A549 treated with DMSO at 1 μM for 4 hours (cell line): ENCODE results near the gene TMEM204. TPM values are rescaled to one million over a fixed set of nuclear protein-coding genes. Genes with fewer than 3 reads are reported as not detected.

ENCODE experiments used
- total RNA-seq: library from RNA; stranded (reverse); fragments of 200-300 nt; extraction: Qiagen RNA extraction; gene quantifications from 5 replicates; pipeline ENCODE4 v1.2.3, GENCODE V29; 2022; ENCODE audit warnings: low read depth

Gene TMEM204
- total RNA-seq = not detected in 5 replicates

DNA sequence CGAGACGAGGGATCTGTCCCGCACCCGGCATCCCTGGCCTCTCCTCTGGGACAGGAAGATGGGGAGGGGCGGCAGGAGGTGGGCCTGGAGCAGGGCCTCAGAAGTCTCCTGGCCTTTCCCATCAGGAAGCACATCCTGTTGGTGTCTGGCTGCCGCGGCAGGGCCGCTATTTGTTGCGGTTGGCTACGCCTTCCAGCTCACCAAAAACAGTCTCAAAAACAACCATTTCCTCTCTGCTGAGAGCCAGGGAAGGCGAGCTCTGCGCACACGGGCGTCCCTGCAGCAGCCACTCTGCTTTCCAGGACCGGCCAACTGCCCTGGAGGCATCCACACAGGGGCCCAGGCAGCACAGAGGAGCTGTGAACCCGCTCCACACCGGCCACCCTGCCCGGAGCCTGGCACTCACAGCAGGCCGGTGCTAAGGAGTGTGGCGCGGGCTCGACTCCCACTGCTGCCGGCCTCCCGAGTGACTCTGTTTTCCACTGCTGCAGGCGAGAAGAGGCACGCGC is at the start of gene TMEM204:
TMEM204 (plus strand) TSS at position 224 of the 509 bp plus-strand sequence. CDS start 610 bp downstream, outside the sequence.

DNA sequence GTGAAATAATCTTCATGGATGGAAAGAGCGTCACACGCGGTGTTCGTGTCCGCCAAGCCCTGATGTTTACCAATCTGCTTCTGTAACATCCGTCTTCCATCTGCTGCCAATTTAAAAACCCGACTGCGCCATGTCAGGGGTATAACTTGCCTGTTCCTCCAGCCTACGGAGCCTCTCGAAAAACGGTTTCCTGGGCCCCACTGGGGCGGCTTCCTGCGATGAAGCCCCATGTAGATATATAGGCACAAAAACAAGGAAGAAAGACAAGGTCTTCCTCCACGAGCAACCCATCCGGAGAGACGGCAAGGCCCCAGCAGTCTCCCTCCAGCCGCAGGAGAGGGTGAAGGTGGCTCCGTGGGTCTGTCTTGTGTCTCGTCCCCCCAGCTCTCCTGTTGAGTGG is 44.8 kb upstream of the TMEM204 start, which contains the start of gene PTX4:
PTX4 (minus strand) TSS at position 326 of the 400 bp plus-strand sequence; CDS start at position 291, 35 bp downstream.

DNA sequence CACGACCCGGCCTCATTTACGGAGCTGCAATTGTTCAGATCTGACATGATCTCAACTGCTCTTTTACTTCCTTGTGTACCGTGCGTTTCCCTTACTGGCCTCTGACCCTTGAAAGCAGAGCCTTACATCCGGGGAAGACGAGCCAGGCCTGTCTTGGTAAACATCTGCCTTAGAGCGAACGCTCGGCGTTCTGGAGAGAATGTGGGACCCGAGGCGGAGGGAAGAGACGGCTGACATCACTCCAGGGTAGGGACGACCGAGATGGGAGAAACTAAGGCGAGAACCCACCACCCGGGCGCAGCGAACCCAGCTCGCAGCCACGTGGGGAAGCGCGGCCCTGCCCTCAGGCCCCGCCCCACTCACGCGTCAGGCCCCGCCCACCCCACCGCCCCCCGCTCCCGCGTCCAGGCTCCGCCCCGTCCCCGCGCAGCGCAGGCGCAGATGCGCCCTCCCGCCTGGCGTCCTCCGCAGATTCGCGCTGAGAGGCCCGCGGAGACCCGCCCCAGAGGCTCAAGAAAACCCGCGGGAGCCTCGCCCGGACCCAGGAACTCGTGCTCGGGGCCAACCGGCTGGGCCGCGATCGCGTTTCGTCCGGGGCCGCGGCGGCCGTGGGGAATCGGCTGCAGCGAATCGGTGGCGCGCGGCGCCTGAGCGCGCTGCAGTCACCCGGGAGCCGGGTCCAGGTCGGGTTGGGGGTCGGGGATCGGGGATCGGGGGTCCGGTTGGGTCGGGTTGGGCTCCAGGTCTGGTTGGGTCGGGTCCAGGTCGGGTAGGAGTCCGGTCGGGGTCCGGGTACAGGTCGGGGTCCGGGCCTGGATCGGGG is 40.3 kb upstream of the TMEM204 start, which contains the start of gene TELO2:
TELO2 (plus strand) TSS at position 438 of the 823 bp plus-strand sequence. CDS start 922 bp downstream, outside the sequence.

Other genes starting within 250 kb of the TMEM204 start
- 165 to 192 TPM (median 171 TPM) in 5 replicates for gene UBE2I, start 224.0 kb upstream of the TMEM204 start, total RNA-seq
- 0.31 to 1.6 TPM (median 1.1 TPM) in 5 replicates for gene BAIAP3, start 200.0 kb upstream of the TMEM204 start, total RNA-seq
- 57.7 to 93.3 TPM (median 82.5 TPM) in 5 replicates for gene TSR3, start 181.8 kb upstream of the TMEM204 start, total RNA-seq
- 24.7 to 37.3 TPM (median 29.4 TPM) in 5 replicates for gene GNPTG, start 181.7 kb upstream of the TMEM204 start, total RNA-seq
- gene UNKL, start 119.0 kb upstream of the TMEM204 start, total RNA-seq = 28.3 to 55.1 TPM (median 46.1 TPM) in 5 replicates
- gene UQCC4, start 112.9 kb upstream of the TMEM204 start, total RNA-seq = 34.1 to 37.8 TPM (median 35.7 TPM) in 5 replicates
- not detected in 5 replicates for gene PERCC1, start 102.6 kb upstream of the TMEM204 start, total RNA-seq
- gene CCDC154, start 89.1 kb upstream of the TMEM204 start, total RNA-seq = 0.09 to 0.57 TPM (median 0.28 TPM) in 5 replicates
- 56.1 to 84.3 TPM (median 77.2 TPM) in 5 replicates for gene CLCN7, start 58.6 kb upstream of the TMEM204 start, total RNA-seq
- not detected in 5 replicates for gene PTX4, start 44.7 kb upstream of the TMEM204 start, total RNA-seq
- 33.6 to 43.6 TPM (median 41.1 TPM) in 5 replicates for gene TELO2, start 40.3 kb upstream of the TMEM204 start, total RNA-seq
- 8.2 to 9.3 TPM (median 9.3 TPM) in 5 replicates for gene IFT140, start 78.4 kb downstream of the TMEM204 start, total RNA-seq
- 14.1 to 18.6 TPM (median 16.7 TPM) in 5 replicates for gene CRAMP1, start 78.7 kb downstream of the TMEM204 start, total RNA-seq
- 169 to 207 TPM (median 182 TPM) in 5 replicates for gene JPT2, start 144.6 kb downstream of the TMEM204 start, total RNA-seq
- gene MAPK8IP3, start 172.5 kb downstream of the TMEM204 start, total RNA-seq = 36.1 to 58.0 TPM (median 52.2 TPM) in 5 replicates
- 29.4 to 60.4 TPM (median 53.3 TPM) in 5 replicates for gene NME3, start 237.9 kb downstream of the TMEM204 start, total RNA-seq
- 5.4 to 12.9 TPM (median 9.9 TPM) in 5 replicates for gene EME2, start 239.1 kb downstream of the TMEM204 start, total RNA-seq
- 163 to 261 TPM (median 224 TPM) in 5 replicates for gene MRPS34, start 239.5 kb downstream of the TMEM204 start, total RNA-seq
- gene SPSB3, start 248.9 kb downstream of the TMEM204 start, total RNA-seq = 16.1 to 25.3 TPM (median 22.5 TPM) in 5 replicates
- gene NUBP2, start 249.3 kb downstream of the TMEM204 start, total RNA-seq = 56.7 to 88.8 TPM (median 76.9 TPM) in 5 replicates